Right ventricle myocardium inferior (tissue), 1 donor: Measurements from ENCODE around the gene SLC1A5. TPM values are rescaled to one million over a fixed set of nuclear protein-coding genes. Genes with fewer than 3 reads are reported as not detected.
"Not testable (repeated sequence)": the region's sequence is repeated elsewhere in the genome, so short reads cannot be mapped to it uniquely, and the experiment has no call there.

Experiments used
- ATAC-seq: fragments of 200-7000 bp; cut with Tn5 transposase; one replicate; pipeline ENCODE4 v1.9.1; 2020; ENCODE audit warnings: mild to moderate bottlenecking, moderate library complexity
- DNase-seq: peaks from one replicate; pipeline ENCODE4 v3.0.0; 2021; ENCODE audit errors: missing footprints
- intact Hi-C: fragments of 100-400 bp; cut with DNase I; formaldehyde crosslinking; loops from one replicate; pipeline ENCODE4 v1.11.0; 2022
- total RNA-seq: library from RNA; stranded (reverse); fragmentation: NEBNext Ultra II Directional; extraction: Animal tissue kit (Norgen Biotek cat#: 25700); gene quantifications from one replicate; pipeline ENCODE4 v1.2.1, GENCODE V29; 2021
- donor health status: DM: no; HTN: yes; CAD: no; lungs with severe emphysema.

SLC1A5 gene
- total RNA-seq, 1 donor from 2014 or later = 10.1 TPM

DNA sequence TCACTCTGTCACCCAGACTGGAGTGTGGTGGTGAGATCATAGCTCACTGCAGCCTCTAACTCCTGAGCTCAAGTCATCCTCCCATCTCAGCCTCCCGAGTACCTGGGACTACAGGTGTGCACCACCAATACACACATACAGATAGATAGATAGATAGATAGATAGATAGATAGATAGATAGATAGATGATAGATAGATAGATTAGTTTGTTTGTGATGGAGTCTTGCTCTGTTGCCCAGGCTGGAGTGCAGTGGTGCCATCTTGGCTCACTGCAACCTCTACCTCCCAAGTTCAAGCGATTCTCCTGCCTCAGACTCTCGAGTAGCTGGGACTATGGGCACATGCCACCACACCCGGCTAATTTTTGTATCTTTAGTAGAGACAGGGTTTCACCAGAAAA lies 16.0 kb upstream of the SLC1A5 start:
- DNase-seq, intact Hi-C loops, ATAC-seq: not testable (repeated sequence)

DNA sequence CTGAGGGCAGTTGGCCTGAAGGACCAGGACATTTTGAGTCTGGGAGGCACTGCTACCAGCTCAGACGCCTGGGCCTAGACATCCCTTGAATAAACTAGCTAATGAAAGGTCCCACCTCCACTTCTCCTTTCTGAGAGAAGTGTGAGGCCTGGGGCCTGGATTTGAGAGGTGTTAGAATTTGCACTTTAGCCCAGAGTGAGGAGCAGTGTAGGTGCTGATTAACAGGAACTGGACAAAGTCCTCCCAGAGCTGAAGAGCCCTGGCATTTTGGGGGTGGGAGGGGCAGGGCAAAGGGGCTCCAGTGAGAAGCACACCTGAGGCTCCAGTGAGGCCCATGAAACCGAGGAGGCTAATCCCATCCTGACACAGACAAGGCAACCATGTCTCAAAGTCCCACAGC lies 15.2 kb upstream of the SLC1A5 start:
- DNase-seq (no peak), ATAC-seq (no peak)
- intact Hi-C loops = no loop called here

DNA sequence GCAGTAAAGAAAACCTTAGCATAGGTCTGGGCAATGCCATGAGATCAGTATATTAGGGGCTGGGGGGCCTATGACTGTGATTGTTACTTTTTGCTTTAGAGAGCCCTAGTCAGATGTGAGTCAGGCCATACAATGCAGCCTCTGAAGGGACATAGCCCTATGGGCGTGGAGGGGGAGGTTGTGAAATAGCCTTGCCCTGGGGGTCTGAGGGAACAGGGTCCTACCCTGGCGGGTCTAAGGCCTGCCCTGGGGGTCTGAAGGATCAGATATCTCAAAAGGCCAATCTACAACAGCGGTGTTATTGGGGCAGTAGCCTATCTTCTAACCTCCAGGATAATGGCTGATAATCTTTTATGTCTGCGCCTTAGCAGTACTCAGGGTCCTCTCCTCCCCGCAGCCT lies 13.8 kb upstream of the SLC1A5 start:
- intact Hi-C loops = no loop called here
- ATAC-seq (no peak), DNase-seq (no peak)

DNA sequence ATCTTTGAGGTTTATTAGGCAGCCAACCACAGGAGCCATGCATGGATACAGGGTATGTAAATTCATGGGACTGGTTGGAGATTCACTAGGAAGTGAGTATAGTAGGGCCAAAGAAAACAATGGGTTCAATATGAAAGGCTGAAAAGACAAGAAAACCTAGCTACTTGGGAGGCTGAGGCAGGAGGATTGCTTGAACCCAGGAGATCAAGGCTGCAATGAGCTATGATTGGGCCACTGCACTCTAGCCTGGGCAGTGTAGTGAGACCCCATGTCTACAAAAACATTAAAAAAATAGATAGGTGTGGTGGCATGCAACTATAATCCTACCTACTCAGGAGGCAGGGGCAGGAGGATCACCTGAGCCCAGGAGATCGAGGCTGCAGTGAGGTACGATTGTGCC lies 10.3 kb upstream of the SLC1A5 start:
- no peak for ATAC-seq
- intact Hi-C loops = no loop called here
- DNase-seq = no peak

- no peak for ATAC-seq
- intact Hi-C loops = no loop called here
- DNase-seq = no peak
These were observed 9.5 kb upstream of the SLC1A5 start for GRCh38 chr19:46797881-46798280.

- no peak for ATAC-seq
- intact Hi-C loops = no loop called here
- DNase-seq = no peak
These were observed 3.5 kb upstream of the SLC1A5 start for GRCh38 chr19:46791944-46792343.

- ATAC-seq (no peak), DNase-seq (no peak)
- intact Hi-C loops = no loop called here
These were observed 977 bp upstream of the SLC1A5 start for GRCh38 chr19:46789371-46789770.

DNA sequence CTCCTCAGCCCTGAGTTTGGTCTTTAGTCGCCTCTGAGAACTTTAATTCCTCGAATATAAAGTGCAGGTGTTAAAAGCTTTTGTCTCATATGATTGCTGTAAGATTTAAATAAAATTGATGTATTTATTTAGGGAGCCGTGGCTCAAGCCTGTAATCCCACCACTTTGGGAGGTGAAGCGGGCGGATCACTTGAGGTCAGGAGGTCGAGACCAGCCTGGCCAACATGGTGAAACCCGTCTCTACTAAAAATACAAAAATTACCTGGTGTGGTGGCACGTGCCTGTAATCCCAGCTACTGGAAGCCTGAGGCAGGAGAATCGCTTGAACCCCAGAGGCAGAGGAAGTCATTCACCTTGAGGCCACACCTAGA lies 559 bp upstream of the SLC1A5 start:
- intact Hi-C loops = no loop called here
- DNase-seq (peak; percentile 52), ATAC-seq (no peak)

DNA sequence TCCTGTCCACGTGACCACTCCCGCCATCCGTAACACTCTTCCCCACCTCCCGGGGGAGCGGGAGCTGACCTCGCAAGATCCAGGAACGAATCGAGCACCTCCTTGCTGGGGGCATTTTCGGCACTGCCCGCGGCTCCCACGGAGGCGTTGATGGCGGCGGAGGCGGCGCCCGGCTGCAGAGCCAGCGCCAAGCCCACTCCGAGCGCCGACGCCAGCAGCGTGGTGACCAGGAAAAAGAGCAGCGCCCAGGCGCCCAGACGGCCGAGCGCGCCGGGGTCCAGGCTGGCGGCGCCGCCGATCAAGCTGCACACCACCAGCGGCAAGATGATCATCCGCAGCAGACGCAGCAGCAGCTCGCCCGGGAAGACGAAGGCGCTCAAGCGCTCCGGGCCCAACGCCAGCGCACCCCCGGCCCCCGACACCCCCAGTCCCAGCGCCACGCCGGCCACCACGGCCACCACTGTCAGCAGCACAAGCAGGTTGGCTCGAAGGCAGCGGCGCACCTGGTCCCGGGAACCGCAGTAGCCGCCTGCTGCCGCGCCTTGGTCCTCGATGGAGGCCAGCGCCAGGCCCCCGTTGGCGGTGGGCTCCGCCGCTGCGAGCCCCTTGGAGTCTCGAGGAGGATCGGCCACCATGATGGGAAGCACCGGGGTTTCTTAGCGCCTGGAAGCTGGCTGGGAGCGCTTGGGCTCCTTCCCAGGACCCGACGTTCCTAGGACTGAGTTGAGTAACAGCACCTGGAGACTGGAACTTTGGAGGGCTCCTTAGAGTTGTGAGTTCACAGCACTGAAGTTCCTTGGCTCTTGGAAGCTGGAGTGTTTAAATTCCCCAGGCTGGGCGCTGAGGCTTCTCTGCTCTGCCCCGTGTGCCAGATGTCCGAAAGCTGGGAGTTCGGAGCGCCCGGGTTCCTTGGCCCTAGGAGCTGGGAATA lies 798 bp downstream of the SLC1A5 start:
- ATAC-seq (peak; percentile 49), DNase-seq (peak; percentile 83)
- intact Hi-C loops = no loop called here

GRCh38 chr19:46787040-46787330 lies 1.4 kb downstream of the SLC1A5 start:
- intact Hi-C loops = no loop called here
- no peak for DNase-seq
- no peak for ATAC-seq

DNA sequence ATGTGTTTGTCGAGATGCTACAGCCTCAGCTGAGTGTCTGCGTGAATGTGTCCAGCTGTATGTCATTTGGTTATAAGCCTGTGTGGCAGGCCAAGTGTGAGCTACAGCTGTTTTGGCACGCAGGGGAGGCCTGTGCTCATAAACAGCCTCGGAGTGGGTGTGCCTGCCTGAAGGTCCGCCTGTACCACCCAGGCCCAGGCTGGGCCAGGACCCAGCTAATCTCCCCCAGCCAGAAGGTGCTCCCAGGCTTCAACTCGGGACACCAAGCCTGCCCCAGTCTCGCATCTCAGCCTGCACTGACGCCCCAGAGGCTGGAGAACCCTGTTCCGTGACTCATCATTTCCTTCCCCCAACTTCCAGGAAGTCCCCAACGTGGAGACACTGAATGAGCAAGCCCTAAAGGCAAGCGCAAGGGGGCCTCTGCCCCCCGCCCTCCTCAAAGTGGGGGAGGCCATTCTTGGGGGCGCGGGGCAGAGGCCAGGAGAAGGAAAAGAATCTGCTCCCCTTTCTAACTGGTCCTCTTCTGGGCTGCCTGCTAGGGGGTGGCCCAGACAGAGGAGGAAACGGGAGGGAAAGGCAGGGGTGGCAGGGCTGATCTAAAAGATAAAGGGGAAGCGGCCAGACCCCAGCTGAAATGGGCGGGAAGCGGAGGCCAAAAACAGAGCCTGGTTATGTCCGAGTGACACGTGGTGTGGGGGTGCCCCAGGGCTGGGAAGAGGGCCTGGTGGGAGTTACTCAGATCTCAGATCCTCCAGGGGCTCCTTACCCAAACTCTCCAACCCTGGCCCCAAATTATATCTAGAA lies 2.0 kb downstream of the SLC1A5 start:
- DNase-seq (peak; percentile 87), ATAC-seq (peak; percentile 56)
- intact Hi-C loops = no loop called here

DNA sequence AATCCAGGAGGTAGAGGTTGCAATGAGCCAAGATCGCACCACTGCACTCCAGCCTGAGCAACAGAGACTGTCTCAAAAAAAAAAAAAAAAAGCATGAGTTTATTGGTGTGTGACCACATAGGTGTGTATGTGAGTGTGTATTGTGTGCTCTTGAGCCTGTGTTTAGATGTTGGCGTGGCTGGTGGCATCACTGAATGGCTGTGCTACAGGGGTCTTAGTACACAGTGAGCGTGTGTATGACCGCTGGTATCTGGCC lies 2.5 kb downstream of the SLC1A5 start:
- DNase-seq (no peak), ATAC-seq (no peak)
- intact Hi-C loops = no loop called here

DNA sequence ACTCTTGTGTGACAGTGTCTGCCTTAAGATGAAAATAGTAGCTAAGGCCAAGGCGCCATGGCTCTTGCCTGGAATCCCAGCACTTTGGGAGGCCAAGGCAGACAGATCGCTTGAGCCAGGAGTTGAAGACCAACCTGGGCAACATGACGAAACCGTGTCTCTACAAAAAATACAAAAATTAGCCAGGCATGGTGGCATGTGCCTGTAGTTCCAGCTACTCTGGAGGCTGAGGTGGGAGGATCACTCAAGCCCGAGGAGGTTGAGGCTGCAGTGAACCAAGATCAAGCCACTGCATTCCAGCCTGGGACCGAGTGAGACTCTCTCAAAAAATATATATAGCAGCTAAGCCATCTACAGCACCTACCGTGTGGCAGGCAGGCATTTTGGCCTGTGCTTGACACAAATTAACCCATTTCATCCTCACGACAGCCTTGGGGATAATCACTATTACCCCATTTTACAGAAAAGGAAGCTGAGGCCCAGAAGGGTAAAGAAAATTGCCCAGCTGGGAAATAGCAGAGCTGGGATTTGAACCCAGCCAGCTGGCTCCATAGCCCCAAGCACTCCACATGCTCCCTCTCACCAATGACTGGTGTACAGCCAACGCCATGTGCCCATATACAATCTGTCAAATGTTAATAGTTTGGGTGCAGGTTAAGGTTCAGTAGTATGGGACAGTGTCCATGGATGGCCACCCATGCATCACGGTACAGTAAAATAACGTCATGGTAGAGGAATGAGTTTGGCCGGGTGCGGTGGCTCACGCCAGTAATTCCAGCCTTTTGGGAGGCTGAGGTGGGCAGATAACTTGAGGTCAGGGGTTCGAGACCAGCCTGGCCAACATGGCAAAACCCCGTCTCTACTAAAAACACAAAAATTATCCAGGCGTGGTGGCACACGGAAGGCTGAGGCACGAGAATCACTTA lies 3.1 kb downstream of the SLC1A5 start:
- intact Hi-C loops = no loop called here
- no peak for ATAC-seq
- no peak for DNase-seq

- DNase-seq (peak; percentile 88), ATAC-seq (peak; percentile 36)
- intact Hi-C loops = no loop called here
These were observed 3.9 kb downstream of the SLC1A5 start for GRCh38 chr19:46784262-46785053.

GRCh38 chr19:46783670-46784069 lies 4.7 kb downstream of the SLC1A5 start:
- no peak for ATAC-seq
- no peak for DNase-seq
- intact Hi-C loops = no loop called here

- intact Hi-C loops = no loop called here
- no peak for ATAC-seq
- no peak for DNase-seq
These were observed 5.9 kb downstream of the SLC1A5 start for GRCh38 chr19:46782355-46783019.

DNA sequence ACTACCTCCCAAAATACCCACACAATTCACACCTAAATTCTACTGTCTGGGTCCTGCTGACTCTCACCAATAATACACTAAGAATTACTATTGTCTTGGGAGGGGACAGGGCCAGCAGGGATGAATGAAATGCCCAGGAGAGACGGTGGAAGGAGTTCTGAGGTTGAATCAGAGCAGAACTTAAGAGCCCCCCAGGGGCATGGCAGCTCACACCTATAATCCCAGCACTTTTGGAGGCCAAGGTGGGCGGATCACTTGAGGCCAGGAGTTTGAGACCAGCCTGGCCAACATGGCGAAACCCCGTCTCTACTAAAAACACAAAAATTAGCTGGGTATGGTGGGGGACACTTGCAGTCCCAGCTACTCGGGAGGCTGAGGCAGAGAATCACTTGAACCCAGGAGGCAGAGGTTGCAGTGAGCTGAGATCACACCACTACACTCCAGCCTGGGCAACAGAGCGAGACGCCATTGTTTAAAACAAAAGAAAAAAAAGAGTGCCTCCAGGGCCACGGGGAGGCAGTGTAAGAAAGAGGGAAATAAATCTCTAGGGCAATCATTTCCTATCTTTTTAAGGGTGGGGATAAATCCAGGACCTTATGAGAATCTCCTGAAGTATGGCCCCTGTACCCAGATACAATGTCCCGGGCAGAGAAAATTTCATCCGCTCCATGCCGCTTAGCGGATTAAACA lies 10.3 kb downstream of the SLC1A5 start:
- intact Hi-C loops, DNase-seq, ATAC-seq: not testable (repeated sequence)
